Ascending aorta (tissue), 2 donors: ENCODE results near the gene GOLGA8J. TPM values are rescaled to one million over a fixed set of nuclear protein-coding genes. Genes with fewer than 3 reads are reported as not detected.
A peak's percentile ranks its signal among the peaks of the same experiment; 100 is the strongest.
"Not testable (repeated sequence)": the region's sequence is repeated elsewhere in the genome, so short reads cannot be mapped to it uniquely, and the experiment has no call there.

Source experiments
- DNase-seq, 2 donors: peaks; one replicate each; pipeline ENCODE4 v3.0.0-alpha.2; 2019; ENCODE audit warnings: low spot score in 2 of 2
- H3K27ac ChIP-seq, 2 donors: fragments of 200-600 bp; sonication (generic); one replicate each; pipeline ENCODE4 v1.5.1; 2016 to 2017; ENCODE audit warnings: mild to moderate bottlenecking in 1 of 2
- H3K27me3 ChIP-seq: fragments of 200-600 bp; sonication (generic); one replicate; pipeline ENCODE4 v1.5.1; 2017
- H3K36me3 ChIP-seq, 2 donors: fragments of 200-600 bp; sonication (generic); one replicate each; pipeline ENCODE4 v1.5.1; 2016
- H3K4me1 ChIP-seq, 2 donors: fragments of 200-600 bp; sonication (generic); one replicate each; pipeline ENCODE4 v1.5.1; 2016 to 2017; ENCODE audit warnings: mild to moderate bottlenecking in 1 of 2
- H3K4me3 ChIP-seq, 2 donors: fragments of 200-600 bp; sonication (generic); one replicate each; pipeline ENCODE4 v1.5.1; 2016 to 2017; ENCODE audit warnings: mild to moderate bottlenecking in 1 of 2
- H3K9me3 ChIP-seq, 2 donors: fragments of 200-600 bp; sonication (generic); one replicate each; pipeline ENCODE4 v1.5.1; 2016
- CTCF ChIP-seq, 3 experiments: fragments of 200-600 bp in 2 of 3; fragments of 450-650 bp in 1 of 3; sonication (generic) in 2 of 3; IDR thresholded peaks; one replicate each; pipeline ENCODE4 v1.5.1; 2016 to 2019; ENCODE audit warnings: antibody characterized with exemption in 3 of 3, mild to moderate bottlenecking in 1 of 3, moderate library complexity in 1 of 3
- intact Hi-C: fragments of 100-400 bp; cut with DNase I; formaldehyde crosslinking; loops from one replicate; pipeline ENCODE4 v1.15.1; 2023
- total RNA-seq: library from RNA; depleted of rRNA; stranded (reverse); fragments of >200 nt; gene quantifications from one replicate; pipeline ENCODE4 v1.1.0, GENCODE V29; 2016

The GOLGA8J gene
- total RNA-seq, 1 donor from 2014 or later: 0.75 TPM

GRCh38 chr15:30042556-30042955 lies 40.2 kb upstream of the GOLGA8J start:
- no peak for DNase-seq
- H3K9me3 ChIP-seq: no peaks in the 10 kb centered on the region
- no peaks in the 10 kb centered on the region for H3K4me1 ChIP-seq
- intact Hi-C loops: loop anchor here (2.0 to 5.0 kb wide), 2 partner anchors 100 to 295 kb away; no protein-coding TSS in a partner anchor
- no peak overlapping the region for H3K4me3 ChIP-seq
- no peak for TF ChIP-seq CTCF (IDR thresholded peaks at IDR 0.05)
- H3K27ac ChIP-seq: no peak overlapping the region
- H3K27me3 ChIP-seq: no peaks in the 10 kb centered on the region
- no peaks in the 10 kb centered on the region for H3K36me3 ChIP-seq

- Histone ChIP-seq H3K9me3 (no peaks in the 10 kb centered on the region), H3K36me3 (no peaks in the 10 kb centered on the region), H3K4me1 (no peaks in the 10 kb centered on the region), H3K27ac (no peak overlapping the region), H3K27me3 (no peaks in the 10 kb centered on the region), H3K4me3 (no peak overlapping the region)
- intact Hi-C loops: loop anchor here (2.0 to 5.0 kb wide), 2 partner anchors 100 to 296 kb away; no protein-coding TSS in a partner anchor
- peak in 2 of 3 experiments; percentile 14 to 44 for TF ChIP-seq CTCF (IDR thresholded peaks at IDR 0.05)
- no peak for DNase-seq
Observed at GRCh38 chr15:30043211-30043655, 39.5 kb upstream of the GOLGA8J start.

- intact Hi-C loops: loop anchor here (5.0 kb wide), 1 partner anchor 297 kb away; no protein-coding TSS in a partner anchor
- DNase-seq: no peak
Observed at GRCh38 chr15:30044377-30044776, 38.4 kb upstream of the GOLGA8J start.

GRCh38 chr15:30044826-30045225 lies 37.9 kb upstream of the GOLGA8J start:
- H3K9me3 ChIP-seq, H3K4me1 ChIP-seq, H3K27ac ChIP-seq, H3K4me3 ChIP-seq, DNase-seq, H3K36me3 ChIP-seq, H3K27me3 ChIP-seq: not testable (repeated sequence)
- intact Hi-C loops: loop anchor here (5.0 kb wide), 1 partner anchor 298 kb away; no protein-coding TSS in a partner anchor

More at GRCh38 chr15:30044377-30044776, 38.4 kb upstream of the GOLGA8J start:
- no peaks in the 10 kb centered on the region for H3K36me3 ChIP-seq
- no peak overlapping the region for H3K4me3 ChIP-seq
- no peaks in the 10 kb centered on the region for H3K27me3 ChIP-seq
- no peaks in the 10 kb centered on the region for H3K9me3 ChIP-seq
- no peak overlapping the region for H3K27ac ChIP-seq
- H3K4me1 ChIP-seq: no peaks in the 10 kb centered on the region
- TF ChIP-seq CTCF (IDR thresholded peaks at IDR 0.05): no peak

- H3K4me3 ChIP-seq, H3K36me3 ChIP-seq, H3K4me1 ChIP-seq, DNase-seq, H3K27me3 ChIP-seq, H3K27ac ChIP-seq, intact Hi-C loops, H3K9me3 ChIP-seq: not testable (repeated sequence)
Observed at GRCh38 chr15:30045248-30046041, 37.3 kb upstream of the GOLGA8J start.

GRCh38 chr15:30046430-30046829 lies 36.3 kb upstream of the GOLGA8J start:
- Histone ChIP-seq H3K27me3 (no peaks in the 10 kb centered on the region), H3K27ac (no peak overlapping the region), H3K9me3 (no peaks in the 10 kb centered on the region), H3K36me3 (no peaks in the 10 kb centered on the region), H3K4me1 (no peaks in the 10 kb centered on the region), H3K4me3 (no peak overlapping the region)
- intact Hi-C loops: no loop called here
- no peak for DNase-seq
- no peak for TF ChIP-seq CTCF (IDR thresholded peaks at IDR 0.05)
